SU-DHL-6 (cell line): ENCODE results near the gene P3H1.

ENCODE experiments used
- CTCF ChIP-seq: fragments of 200-600 bp; sonication (generic); IDR thresholded peaks from one replicate; pipeline ENCODE4 v1.5.1; 2017; ENCODE audit warnings: antibody characterized with exemption, mild to moderate bottlenecking, low read length, moderate library complexity; ENCODE audit not compliant: insufficient read depth, poor library complexity, severe bottlenecking
- EZH2phosphoT487 ChIP-seq: fragments of 200-600 bp; sonication (generic), shearing (Covaris generic); conservative IDR thresholded peaks from 2 replicates; pipeline ENCODE4 v1.6.1; 2018; ENCODE audit warnings: mild to moderate bottlenecking, antibody characterized with exemption, low read length, moderate library complexity, mixed read lengths

GRCh38 chr1:42743317-42744147, 23.3 kb downstream of the P3H1 start:
- no peak for TF ChIP-seq CTCF
- TF ChIP-seq EZH2phosphoT487 = no peak
